Measurements from ENCODE around the gene COX6B2.

COX6B2 gene

DNA sequence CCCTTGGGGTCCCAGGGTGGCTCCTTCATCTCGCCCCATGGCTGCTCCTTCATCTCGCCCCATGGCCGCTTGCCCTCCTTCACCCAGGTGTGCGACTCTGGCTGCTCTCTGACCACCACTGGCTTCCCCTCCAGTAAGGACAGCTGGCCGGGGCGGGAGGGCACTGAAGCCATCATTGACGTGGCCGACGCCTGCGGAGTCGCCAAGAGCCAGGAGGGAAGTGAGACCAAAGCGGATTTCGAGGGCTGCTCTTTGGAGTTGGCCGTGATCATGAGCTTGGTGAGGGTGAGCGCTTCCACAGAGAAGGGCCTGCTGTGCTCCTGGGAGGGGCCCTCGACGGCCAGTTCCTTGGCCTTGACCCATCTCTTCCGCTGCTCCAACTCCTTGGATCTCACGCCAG is 4.0 kb upstream of the COX6B2 start:
- H3K9ac ChIP-seq (ENCODE audit: low read length in 2 of 2): no peak overlapping the region
- peaks cover 3% of the 10 kb centered on the region for H3K4me1 ChIP-seq (ENCODE audit: control insufficient read depth, insufficient read depth, low read length)
- no peak overlapping the region for H3K27ac ChIP-seq (ENCODE audit: low read length)
- H3K9me3 ChIP-seq (ENCODE audit: control insufficient read depth in 2 of 2, low read length in 2 of 2): no peaks in the 10 kb centered on the region
- H3K36me3 ChIP-seq (ENCODE audit: control insufficient read depth in 2 of 2, insufficient read depth in 2 of 2, low read length in 2 of 2): no peaks in the 10 kb centered on the region
- H3K27me3 ChIP-seq (ENCODE audit: control insufficient read depth in 1 of 2, insufficient read depth in 2 of 2, low read length in 2 of 2): peaks cover 17 to 18% of the 10 kb centered on the region in 2 donors
- no peak overlapping the region for H3K4me3 ChIP-seq (ENCODE audit: low read length in 2 of 2)

DNA sequence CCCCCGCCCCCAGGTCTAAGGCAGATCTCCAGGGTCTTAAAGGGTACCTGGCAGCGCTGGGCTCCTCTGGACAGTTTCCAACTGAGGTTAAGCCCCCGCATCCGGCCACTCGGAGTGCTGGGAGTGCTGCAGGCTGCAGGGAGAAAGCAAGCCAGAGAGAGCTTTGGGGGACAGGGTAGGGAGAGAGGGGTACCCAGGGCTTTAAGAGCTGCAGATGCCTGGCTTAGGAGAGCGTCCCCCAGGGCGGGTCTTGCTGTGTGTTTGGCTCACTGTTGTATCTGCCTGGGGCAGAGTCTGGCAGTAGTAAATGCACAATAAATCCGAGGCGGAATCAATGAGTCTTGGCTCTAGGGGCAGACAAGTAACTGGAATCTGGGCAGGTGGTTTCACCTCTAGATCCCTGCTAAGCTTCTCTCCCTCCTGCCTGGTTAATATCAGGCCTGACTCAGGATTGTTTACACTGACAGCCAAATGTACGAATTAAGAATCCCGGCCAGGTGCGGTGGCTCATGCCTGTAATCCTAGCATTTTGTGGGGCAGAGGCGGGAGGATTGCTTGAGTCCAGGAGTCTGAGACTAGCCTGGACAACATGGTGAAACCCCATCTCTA is 798 bp upstream of the COX6B2 start:
- Histone ChIP-seq H3K36me3 (ENCODE audit: control insufficient read depth in 2 of 2, insufficient read depth in 2 of 2, low read length in 2 of 2) (no peaks in the 10 kb centered on the region), H3K9me3 (ENCODE audit: control insufficient read depth in 2 of 2, low read length in 2 of 2) (no peaks in the 10 kb centered on the region), H3K27me3 (ENCODE audit: control insufficient read depth in 1 of 2, insufficient read depth in 2 of 2, low read length in 2 of 2) (peaks cover 45 to 47% of the 10 kb centered on the region in 2 donors), H3K9ac (ENCODE audit: low read length in 2 of 2) (no peak overlapping the region), H3K27ac (ENCODE audit: low read length) (no peak overlapping the region), H3K4me1 (ENCODE audit: control insufficient read depth, insufficient read depth, low read length) (peaks cover 6% of the 10 kb centered on the region), H3K4me3 (ENCODE audit: low read length in 2 of 2) (no peak overlapping the region)

DNA sequence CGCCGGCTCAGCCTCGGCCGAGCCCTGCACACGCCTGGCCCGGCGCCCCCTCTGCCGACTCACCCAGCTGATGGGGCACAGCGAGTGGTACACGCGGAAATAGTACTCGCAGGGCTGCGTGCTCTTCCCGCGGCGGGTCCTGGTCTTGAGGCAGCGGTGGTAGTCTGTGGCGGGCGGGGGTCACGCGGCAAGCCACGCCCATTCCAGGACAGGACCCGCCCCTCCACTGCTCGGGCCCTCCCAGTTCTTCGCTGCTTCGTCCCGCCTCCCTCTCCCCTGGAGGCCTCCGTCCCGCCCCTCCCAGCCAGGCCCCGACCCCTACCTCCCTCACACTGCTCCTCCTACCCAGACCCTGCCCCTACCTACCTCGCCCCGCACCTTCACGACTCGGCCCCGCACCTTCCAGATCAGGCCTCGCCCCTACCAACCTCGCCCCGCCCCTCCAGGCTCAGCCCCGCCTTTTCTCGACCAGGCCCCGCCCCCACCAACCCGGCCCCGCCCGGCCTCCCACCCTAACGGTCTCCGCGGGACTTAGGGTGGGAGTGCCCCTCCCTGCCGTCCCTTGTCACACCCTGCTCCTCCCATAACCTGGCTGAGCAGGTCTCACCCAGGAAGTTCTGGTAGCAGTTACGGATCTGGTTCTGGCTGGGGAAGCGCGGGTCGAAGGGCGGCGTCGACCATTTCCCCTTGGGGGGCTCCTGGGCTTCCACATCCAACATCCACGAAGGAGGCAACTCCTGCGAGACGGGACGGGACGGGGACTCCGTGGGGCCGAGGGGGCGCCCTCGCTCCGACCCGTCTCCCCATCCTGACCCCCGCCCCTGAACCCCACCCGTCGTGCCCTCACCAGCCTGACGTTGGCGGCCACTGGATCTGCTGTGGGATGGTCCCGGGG is 469 bp downstream of the COX6B2 start:
- Histone ChIP-seq H3K9me3 (ENCODE audit: control insufficient read depth in 2 of 2, low read length in 2 of 2) (no peaks in the 10 kb centered on the region), H3K27me3 (ENCODE audit: control insufficient read depth in 1 of 2, insufficient read depth in 2 of 2, low read length in 2 of 2) (peaks cover 46 to 50% of the 10 kb centered on the region in 2 donors), H3K27ac (ENCODE audit: low read length) (no peak overlapping the region), H3K9ac (ENCODE audit: low read length in 2 of 2) (no peak overlapping the region), H3K4me3 (ENCODE audit: low read length in 2 of 2) (peak overlapping the region; percentile 38 to 62), H3K4me1 (ENCODE audit: control insufficient read depth, insufficient read depth, low read length) (peaks cover 6% of the 10 kb centered on the region), H3K36me3 (ENCODE audit: control insufficient read depth in 2 of 2, insufficient read depth in 2 of 2, low read length in 2 of 2) (no peaks in the 10 kb centered on the region)

DNA sequence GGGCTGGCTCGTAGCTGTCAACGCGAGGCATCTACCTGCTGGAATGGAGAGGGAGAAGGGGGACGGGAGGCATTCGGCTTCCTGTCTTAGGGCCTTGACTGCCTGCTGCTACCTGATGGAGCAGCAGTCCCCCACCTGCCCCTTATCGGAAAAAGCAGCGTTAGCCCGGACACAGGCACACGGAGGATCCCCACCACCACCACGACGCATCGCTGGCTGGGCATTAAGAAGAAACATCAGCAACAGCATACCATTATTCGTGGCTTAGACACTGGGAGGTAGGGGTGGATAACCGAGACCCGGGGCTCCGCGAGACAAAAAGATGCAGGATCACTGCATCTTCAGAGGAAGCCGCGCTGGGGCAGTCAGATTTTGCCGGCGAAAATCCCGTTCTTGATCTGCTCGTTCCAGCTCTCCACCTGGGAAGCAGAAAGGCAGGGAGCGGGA is 1.1 kb downstream of the COX6B2 start:
- Histone ChIP-seq H3K4me3 (ENCODE audit: low read length in 2 of 2) (peak overlapping the region; percentile 38 to 62), H3K36me3 (ENCODE audit: control insufficient read depth in 2 of 2, insufficient read depth in 2 of 2, low read length in 2 of 2) (no peaks in the 10 kb centered on the region), H3K9me3 (ENCODE audit: control insufficient read depth in 2 of 2, low read length in 2 of 2) (no peaks in the 10 kb centered on the region), H3K9ac (ENCODE audit: low read length in 2 of 2) (no peak overlapping the region), H3K4me1 (ENCODE audit: control insufficient read depth, insufficient read depth, low read length) (peaks cover 6% of the 10 kb centered on the region), H3K27me3 (ENCODE audit: control insufficient read depth in 1 of 2, insufficient read depth in 2 of 2, low read length in 2 of 2) (peaks cover 46 to 50% of the 10 kb centered on the region in 2 donors), H3K27ac (ENCODE audit: low read length) (no peak overlapping the region)

DNA sequence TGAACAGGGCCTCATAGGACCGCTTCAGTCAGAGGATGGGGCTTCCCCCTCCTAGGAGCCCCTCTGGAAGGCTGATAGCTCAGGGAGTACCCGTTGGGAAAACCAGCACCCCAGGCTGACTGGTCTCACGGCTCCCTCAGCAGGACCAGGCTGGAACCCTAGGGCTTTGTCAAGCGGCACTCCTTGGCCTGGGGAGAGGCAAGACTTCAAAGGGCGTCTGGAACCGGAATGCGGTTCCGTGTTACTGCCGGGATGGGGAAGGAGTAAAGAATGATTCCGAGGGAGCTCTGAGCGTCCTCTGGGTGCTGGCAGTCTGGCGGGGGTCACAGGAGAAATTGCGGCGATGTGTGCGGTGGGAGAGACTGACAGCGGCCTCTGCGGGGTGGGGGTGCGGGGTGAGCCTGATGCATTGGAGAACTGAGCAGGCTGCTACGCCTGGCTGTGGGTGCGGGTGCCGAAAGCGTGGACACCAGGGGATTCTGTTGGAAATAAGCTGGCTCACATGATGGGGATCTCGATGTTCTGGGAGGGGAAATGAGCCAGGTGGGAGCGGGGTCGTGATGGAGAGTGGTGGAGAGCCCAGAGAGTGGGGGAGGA is 1.9 kb downstream of the COX6B2 start:
- Histone ChIP-seq H3K27me3 (ENCODE audit: control insufficient read depth in 1 of 2, insufficient read depth in 2 of 2, low read length in 2 of 2) (peaks cover 46 to 50% of the 10 kb centered on the region in 2 donors), H3K9me3 (ENCODE audit: control insufficient read depth in 2 of 2, low read length in 2 of 2) (no peaks in the 10 kb centered on the region), H3K36me3 (ENCODE audit: control insufficient read depth in 2 of 2, insufficient read depth in 2 of 2, low read length in 2 of 2) (no peaks in the 10 kb centered on the region), H3K9ac (ENCODE audit: low read length in 2 of 2) (no peak overlapping the region), H3K27ac (ENCODE audit: low read length) (no peak overlapping the region), H3K4me3 (ENCODE audit: low read length in 2 of 2) (no peak overlapping the region), H3K4me1 (ENCODE audit: control insufficient read depth, insufficient read depth, low read length) (peaks cover 6% of the 10 kb centered on the region)

- Histone ChIP-seq H3K4me3 (ENCODE audit: low read length in 2 of 2) (no peak overlapping the region), H3K27me3 (ENCODE audit: control insufficient read depth in 1 of 2, insufficient read depth in 2 of 2, low read length in 2 of 2) (peaks cover 42 to 50% of the 10 kb centered on the region in 2 donors), H3K36me3 (ENCODE audit: control insufficient read depth in 2 of 2, insufficient read depth in 2 of 2, low read length in 2 of 2) (no peaks in the 10 kb centered on the region), H3K9ac (ENCODE audit: low read length in 2 of 2) (no peak overlapping the region), H3K9me3 (ENCODE audit: control insufficient read depth in 2 of 2, low read length in 2 of 2) (no peaks in the 10 kb centered on the region), H3K27ac (ENCODE audit: low read length) (no peak overlapping the region), H3K4me1 (ENCODE audit: control insufficient read depth, insufficient read depth, low read length) (peaks cover 6% of the 10 kb centered on the region)
Observed at GRCh38 chr19:55352040-55352439, 2.5 kb downstream of the COX6B2 start.

DNA sequence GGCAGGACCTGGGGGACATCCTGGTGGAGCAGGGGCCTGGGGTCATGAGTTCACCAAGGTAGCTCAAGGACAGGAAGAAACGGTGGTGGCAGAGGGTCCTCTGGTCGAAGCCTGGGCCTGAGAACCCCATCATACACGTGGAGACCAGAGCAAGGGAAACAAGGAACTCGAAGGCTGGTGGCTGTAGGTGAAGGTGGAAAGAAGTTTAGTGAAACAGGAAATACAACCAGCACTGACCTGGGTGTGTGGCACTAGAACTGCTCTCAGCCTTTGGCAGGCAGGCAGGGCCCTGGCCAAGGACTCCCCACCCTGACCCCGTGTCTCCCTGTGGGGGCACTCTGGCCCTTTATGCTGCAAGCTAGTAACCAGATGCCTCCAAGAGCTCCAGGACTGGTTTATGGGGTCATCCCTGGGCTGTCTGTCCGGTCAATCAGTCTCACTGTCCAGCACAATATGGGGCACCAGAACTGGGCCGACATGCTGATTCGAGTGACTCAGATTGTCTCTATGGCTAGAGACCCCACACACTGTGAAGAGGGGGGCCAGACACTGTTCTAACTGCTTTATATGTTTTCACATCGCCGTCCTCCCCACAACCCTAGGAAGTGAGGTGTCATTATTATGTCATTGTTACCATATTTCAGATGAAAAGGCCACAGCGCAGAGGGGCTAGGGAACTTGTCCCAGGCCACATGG is 3.8 kb downstream of the COX6B2 start:
- Histone ChIP-seq H3K4me1 (ENCODE audit: control insufficient read depth, insufficient read depth, low read length) (peaks cover 10% of the 10 kb centered on the region), H3K36me3 (ENCODE audit: control insufficient read depth in 2 of 2, insufficient read depth in 2 of 2, low read length in 2 of 2) (no peaks in the 10 kb centered on the region), H3K9me3 (ENCODE audit: control insufficient read depth in 2 of 2, low read length in 2 of 2) (no peaks in the 10 kb centered on the region), H3K27ac (ENCODE audit: low read length) (no peak overlapping the region), H3K27me3 (ENCODE audit: control insufficient read depth in 1 of 2, insufficient read depth in 2 of 2, low read length in 2 of 2) (peaks cover 39 to 50% of the 10 kb centered on the region in 2 donors), H3K9ac (ENCODE audit: low read length in 2 of 2) (no peak overlapping the region), H3K4me3 (ENCODE audit: low read length in 2 of 2) (no peak overlapping the region)

DNA sequence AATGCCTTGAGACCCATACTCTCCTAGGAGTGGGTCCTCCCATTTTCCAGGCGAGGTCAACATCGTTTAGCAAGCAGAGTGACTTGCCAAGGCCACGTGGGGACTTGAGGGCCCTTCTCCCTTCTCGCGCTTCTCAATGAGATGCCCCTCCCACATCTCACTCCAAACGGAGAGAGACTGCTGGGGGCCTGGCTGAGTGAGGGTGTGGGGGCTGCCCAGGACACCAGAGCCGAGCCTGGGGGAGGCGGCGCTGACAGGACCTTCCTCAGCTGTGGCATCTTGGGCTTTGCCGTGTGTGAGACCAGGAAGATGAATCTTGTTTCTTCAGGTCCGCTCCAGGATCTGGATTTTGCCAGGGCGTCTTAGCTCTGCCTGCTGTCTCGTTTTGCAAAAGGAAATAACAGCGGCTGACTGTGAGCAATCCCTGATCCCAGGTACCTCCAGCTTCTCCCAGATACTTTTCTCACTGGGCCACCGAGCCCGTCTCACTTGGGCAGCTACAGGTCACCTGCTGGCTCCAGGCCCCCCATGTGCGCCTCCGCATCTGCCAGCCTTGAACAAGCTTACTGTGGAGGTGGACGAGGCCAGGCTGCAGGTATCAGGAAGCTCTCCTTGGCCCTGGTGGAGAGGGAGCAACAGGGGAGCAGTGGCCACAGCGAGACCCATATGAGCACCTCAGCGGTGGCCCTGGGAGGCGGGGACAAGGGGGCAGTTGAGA is 6.0 kb downstream of the COX6B2 start:
- Histone ChIP-seq H3K4me3 (ENCODE audit: low read length in 2 of 2) (no peak overlapping the region), H3K27me3 (ENCODE audit: control insufficient read depth in 1 of 2, insufficient read depth in 2 of 2, low read length in 2 of 2) (peaks cover 28 to 33% of the 10 kb centered on the region in 2 donors), H3K9me3 (ENCODE audit: control insufficient read depth in 2 of 2, low read length in 2 of 2) (no peaks in the 10 kb centered on the region), H3K27ac (ENCODE audit: low read length) (no peak overlapping the region), H3K9ac (ENCODE audit: low read length in 2 of 2) (no peak overlapping the region), H3K36me3 (ENCODE audit: control insufficient read depth in 2 of 2, insufficient read depth in 2 of 2, low read length in 2 of 2) (no peaks in the 10 kb centered on the region), H3K4me1 (ENCODE audit: control insufficient read depth, insufficient read depth, low read length) (peaks cover 11% of the 10 kb centered on the region)

DNA sequence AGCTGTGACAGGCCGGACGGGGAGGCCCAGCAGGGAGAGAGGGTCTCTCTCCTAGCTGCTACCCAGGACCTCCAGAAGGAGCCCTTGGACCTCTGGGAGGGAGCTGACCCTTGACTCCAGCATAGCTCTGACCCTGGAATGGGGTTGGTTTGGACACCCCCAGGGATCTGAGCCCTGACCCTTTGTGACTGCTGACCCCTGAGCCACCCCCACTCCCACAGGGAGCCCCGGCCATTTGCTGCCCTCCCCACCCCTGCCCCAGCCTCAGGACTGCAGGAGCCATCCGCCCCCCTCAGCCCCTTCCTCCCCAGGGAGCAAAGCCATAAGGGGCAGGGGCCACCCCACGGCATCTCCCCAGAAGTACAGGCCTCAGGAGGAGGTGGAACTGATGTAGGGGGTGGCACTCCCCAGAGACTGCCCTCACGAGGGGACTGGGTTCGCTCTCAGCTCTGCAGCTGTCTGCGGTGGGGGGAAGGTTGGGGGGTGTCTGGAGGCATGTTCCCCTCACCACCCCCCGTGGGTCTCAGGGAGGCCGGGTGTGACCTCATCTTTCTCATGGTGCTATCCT is 7.0 kb downstream of the COX6B2 start:
- peaks cover 18 to 24% of the 10 kb centered on the region in 2 donors for H3K27me3 ChIP-seq (ENCODE audit: control insufficient read depth in 1 of 2, insufficient read depth in 2 of 2, low read length in 2 of 2)
- peaks cover 2 to 3% of the 10 kb centered on the region in 2 donors for H3K36me3 ChIP-seq (ENCODE audit: control insufficient read depth in 2 of 2, insufficient read depth in 2 of 2, low read length in 2 of 2)
- no peaks in the 10 kb centered on the region for H3K9me3 ChIP-seq (ENCODE audit: control insufficient read depth in 2 of 2, low read length in 2 of 2)
- H3K4me3 ChIP-seq (ENCODE audit: low read length in 2 of 2): no peak overlapping the region
- peaks cover 8% of the 10 kb centered on the region for H3K4me1 ChIP-seq (ENCODE audit: control insufficient read depth, insufficient read depth, low read length)
- H3K27ac ChIP-seq (ENCODE audit: low read length): no peak overlapping the region
- no peak overlapping the region for H3K9ac ChIP-seq (ENCODE audit: low read length in 2 of 2)
